ENCODE measurements around the gene THADA. TPM values are rescaled to one million over a fixed set of nuclear protein-coding genes. Genes with fewer than 3 reads are reported as not detected.
"Not testable (repeated sequence)": the region's sequence is repeated elsewhere in the genome, so short reads cannot be mapped to it uniquely, and the experiment has no call there.

Gene THADA
- total RNA-seq, 1 donor from 2014 or later = 43.3 TPM

DNA sequence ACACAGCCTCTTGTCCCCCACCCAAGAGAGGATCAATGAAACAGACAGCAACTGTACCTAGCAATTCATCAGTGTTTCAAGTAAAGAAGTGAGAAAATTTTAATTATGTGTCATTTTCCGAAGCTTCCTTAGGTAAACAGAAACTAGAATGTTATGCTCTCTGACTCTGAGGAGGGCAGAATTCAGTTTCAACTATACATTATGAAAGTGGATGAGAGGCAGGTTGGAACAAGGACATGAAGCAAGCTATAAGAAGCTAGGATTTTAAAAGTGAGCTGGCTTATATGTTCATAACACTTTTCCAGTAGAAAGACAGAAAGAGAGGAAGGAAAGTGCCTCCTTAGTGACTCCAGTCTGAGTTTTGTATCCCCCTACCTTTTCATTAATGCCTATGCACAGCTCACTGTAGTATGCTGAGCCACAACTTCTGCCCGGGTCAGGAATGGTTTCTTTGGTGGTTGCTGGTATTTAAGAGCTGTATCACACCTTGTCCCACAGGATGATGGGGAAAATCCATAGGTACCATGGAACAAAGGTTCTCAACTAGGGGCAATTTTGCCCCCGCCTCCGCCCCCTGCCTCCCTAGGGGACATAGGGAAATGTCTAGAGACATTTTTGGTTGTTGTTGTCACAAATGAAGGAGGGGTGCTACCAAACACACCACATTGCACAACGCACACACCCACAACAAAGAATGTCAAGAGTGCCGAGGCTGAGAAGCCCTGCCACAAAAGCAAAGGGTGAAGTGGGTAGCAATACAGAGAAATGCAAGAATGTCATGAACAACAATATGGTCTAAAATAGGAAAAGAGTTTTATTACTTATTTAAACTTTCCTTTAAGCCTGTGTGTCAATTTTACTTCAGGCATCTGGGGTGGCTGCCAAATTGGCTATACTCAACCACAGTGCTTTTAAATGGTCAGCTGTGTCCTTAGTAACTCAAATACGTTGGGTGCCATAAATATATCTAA, 208.5 kb downstream of the THADA start:
- DNase-seq (ENCODE audit: low read depth) = peak; percentile 76

DNA sequence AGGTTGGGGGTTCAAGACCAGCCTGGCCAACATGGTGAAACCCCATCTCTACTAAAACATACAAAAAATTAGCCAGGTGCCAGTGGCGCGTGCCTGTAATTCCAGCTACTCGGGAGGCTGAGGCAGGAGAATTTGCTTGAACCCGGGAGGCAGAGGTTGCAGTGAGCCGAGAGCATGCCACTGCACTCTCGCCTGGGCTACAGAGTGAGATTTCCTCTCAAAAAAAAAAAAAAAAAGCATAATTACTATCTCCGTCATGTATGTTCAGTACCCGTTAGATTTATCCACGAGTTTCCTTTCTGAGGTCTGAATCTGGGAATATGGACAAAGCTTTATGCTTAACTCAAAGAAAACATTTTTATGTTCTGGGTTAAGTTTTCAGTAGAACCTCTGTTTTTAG, 209.2 kb downstream of the THADA start:
- not testable (repeated sequence) for DNase-seq (ENCODE audit: low read depth)

DNA sequence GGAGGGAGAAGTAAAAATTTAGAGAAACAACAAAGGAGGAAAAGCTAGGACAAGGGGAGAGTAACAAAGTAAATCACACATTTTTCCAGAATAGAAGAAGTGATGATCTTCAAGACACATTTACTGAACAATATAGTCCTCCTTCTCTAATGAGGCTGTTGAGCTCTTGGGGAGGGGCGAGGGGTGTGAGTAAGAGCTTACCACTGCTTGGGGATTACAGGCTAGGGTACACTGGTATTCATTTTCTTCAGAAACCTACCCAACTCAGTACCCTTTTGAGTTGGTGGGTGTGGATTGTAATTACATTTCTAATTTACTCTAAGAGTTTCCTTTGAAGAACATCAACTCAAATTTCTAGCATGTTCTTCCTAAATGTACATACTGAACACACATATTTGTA, 211.7 kb downstream of the THADA start:
- no peak for DNase-seq (ENCODE audit: low read depth)

DNA sequence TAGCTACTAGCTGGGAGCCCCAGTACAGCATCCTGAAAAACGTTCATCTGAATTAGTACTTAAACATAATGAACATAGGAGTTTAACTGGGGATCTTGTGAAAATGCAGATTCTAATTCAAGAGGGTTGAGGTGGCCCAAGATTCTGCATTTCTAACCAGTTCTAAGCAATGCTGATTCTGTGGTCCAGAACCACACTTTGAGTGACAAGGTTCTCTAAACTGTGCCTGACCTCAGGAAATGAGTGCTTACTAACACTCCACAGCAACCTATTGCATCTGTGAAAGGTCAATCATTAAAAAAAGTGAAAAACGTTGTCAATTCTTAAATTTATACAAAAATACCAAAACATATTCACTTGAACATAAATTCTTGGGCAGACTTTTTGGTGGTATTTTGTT, 212.3 kb downstream of the THADA start:
- DNase-seq (ENCODE audit: low read depth) = no peak

GRCh38 chr2:43379494-43379893, 216.3 kb downstream of the THADA start:
- no peak for DNase-seq (ENCODE audit: low read depth)

DNA sequence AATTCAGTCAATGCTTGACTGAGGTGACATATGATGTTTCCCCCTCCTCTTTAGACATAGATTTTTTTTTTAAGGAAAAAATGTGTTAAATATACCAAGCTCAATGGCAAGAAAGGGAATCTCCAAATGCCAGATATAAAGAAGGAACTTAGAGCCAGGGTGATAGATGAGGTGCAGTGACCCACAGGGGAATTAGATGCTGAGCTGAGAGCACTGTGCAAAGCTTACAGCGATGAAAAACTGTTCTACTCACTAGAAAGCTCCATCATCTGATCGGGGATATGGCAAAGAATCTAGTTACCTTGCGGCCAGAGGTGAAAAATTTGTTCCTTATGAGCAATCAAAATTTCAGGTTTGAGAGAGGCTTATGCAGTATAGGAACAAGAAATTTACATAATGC, 218.5 kb downstream of the THADA start:
- DNase-seq (ENCODE audit: low read depth) = no peak

GRCh38 chr2:43376523-43377198, 219.2 kb downstream of the THADA start:
- DNase-seq (ENCODE audit: low read depth) = peak; percentile 47

GRCh38 chr2:43375746-43376522, 219.9 kb downstream of the THADA start:
- no peak for DNase-seq (ENCODE audit: low read depth)

GRCh38 chr2:43372416-43373081, 223.3 kb downstream of the THADA start:
- no peak for DNase-seq (ENCODE audit: low read depth)

DNA sequence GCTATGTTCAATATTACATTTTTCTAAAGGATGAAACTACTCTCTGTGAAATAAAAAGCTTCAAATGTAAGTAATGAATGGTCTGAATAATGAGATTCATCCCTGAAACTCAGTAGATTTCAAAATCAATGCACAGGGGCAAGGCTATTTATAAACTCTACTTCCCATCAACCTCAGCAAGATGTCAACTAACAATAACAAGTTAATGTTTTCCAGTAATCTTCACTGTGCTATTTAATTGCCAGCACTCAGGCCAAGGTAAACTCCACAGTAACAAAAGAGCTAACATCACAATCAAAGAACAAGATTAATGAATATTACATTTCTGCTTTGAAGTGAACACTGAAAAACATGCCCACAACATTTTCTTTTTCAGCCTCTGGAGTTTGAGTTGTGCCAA, 225.1 kb downstream of the THADA start:
- DNase-seq (ENCODE audit: low read depth) = peak; percentile 99

DNA sequence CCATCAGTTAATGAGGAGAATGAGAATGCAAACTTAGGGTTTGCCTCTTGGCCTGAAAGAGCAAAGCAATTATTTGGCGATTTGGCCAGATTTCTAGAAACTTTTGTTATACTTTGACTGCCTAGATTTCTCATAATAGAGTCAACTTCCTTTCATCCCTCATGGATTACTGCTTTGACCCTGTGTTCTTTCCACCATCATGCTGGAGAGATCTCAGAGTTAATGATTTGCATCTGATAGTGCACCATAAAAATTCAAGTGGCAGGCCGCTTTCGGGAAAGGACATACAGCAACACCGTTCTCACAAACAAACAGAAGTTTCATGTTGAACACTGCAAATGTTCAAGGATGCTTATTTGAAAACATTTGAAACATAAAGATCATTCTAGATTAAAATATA, 225.7 kb downstream of the THADA start:
- DNase-seq (ENCODE audit: low read depth) = peak; percentile 97

DNA sequence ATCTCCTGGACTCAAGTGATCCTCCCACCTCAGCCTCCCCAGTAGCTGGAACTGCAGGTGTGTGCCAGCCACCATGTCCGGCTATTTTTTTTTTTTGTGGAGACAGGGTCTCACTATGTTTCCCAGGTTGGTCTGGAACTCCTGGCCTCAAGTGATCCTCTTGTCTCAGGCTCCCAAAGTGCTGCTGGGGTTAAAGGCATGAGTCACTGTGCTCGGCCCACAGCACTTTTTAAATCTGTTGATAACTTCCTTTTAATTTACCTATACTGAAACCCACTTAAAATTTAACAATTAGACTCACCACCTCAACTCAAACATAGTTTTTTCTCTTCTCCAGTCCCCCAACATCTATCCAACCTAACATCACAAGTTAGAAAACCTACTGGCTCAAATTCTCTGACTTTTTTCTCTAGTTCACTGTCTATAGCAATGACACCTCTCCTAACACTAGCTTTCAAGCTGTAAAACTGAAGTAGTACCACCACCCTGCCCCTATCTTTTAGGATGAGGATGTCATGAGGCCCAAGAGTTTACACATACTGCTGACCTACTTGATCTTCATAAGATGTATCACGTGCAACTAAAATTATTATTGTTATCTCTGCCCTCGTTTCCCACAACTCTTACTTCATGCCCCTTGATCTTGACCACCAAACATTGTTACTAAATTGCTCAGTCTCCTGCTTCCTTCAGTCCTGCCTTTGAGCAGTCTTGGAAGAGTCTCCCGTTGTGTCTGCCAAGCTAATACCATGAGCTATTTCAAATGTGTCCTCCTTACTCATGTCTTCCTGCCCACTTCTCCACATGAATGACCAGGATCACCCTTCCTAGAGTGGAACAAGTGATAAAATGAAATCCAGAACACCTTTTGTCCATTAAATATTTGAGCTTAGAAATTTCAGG, 227.1 kb downstream of the THADA start:
- peak; percentile 89 for DNase-seq (ENCODE audit: low read depth)

- DNase-seq (ENCODE audit: low read depth) = peak; percentile 68
These were observed 228.6 kb downstream of the THADA start for GRCh38 chr2:43367012-43367782.

GRCh38 chr2:43363120-43363519, 232.7 kb downstream of the THADA start:
- DNase-seq (ENCODE audit: low read depth) = no peak

DNA sequence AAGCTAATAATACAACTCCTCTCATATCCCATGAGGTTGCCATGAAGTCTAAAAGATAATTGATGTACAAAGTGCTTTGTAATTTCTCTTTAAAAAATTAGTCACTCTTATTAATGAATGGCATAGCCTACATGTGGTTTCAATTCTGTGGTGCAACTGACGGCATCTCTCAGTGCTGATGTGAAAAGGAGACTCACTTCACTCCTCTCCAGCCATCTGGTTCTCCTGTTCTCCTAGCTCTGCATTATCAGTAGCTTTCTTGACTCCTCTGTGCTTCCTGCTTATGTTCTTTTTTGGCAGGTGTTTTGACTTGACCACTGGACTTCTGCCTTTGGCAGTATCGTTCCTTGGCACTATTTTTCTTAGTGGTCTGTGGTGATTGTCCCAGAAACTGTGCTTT, 234.6 kb downstream of the THADA start:
- DNase-seq (ENCODE audit: low read depth) = no peak

- no peak for DNase-seq (ENCODE audit: low read depth)
These were observed 235.7 kb downstream of the THADA start for GRCh38 chr2:43360137-43360536.

GRCh38 chr2:43358410-43359201, 237.2 kb downstream of the THADA start:
- DNase-seq (ENCODE audit: low read depth) = no peak

- peak; percentile 70 for DNase-seq (ENCODE audit: low read depth)
These were observed 239.1 kb downstream of the THADA start for GRCh38 chr2:43356774-43357173.

DNA sequence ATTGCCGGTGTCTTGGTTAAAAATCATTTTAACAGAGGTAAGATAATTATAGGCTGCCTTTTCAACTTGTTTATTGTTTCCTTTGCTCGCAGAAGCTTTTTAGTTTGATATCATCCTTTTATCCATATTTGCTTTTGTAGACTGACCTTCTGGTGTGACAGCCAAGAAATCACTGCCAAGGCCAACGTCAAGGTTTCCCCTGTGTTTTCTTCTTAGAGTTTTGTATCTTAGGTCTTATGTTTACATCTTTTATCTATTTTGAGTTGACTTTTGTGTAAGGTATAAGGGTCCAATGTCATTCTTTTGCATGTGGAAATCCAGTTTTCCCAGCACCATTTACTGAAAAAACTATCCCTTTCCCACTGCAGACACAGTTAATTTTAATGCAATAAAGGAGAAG, 240.4 kb downstream of the THADA start:
- no peak for DNase-seq (ENCODE audit: low read depth)
